AG09309 (cell line): ENCODE results near the gene AMPD2.

ENCODE experiments used
- DNase-seq: peaks from one replicate; pipeline ENCODE4 v3.0.0-alpha.2; 2010; ENCODE audit warnings: low read depth
- H3K4me3 ChIP-seq: 2 replicates; pipeline ENCODE4 v1.5.1; 2011; ENCODE audit warnings: mild to moderate bottlenecking, low read depth, low read length, moderate library complexity; ENCODE audit not compliant: control insufficient read depth
- CTCF ChIP-seq: IDR thresholded peaks from 2 replicates; pipeline ENCODE4 v1.5.1; 2011; ENCODE audit warnings: mild to moderate bottlenecking, low read depth, low read length, inconsistent platforms; ENCODE audit not compliant: insufficient read depth, control insufficient read depth; ENCODE audit errors: missing control alignments

AMPD2 gene

GRCh38 chr1:109584766-109585165, 34.9 kb upstream of the AMPD2 start:
- no peak for DNase-seq
- TF ChIP-seq CTCF: no peak

GRCh38 chr1:109586055-109586454, 33.6 kb upstream of the AMPD2 start:
- DNase-seq: no peak
- no peak overlapping the region for H3K4me3 ChIP-seq
- TF ChIP-seq CTCF: no peak

More at GRCh38 chr1:109584766-109585165, 34.9 kb upstream of the AMPD2 start:
- H3K4me3 ChIP-seq: no peak overlapping the region

- no peak overlapping the region for H3K4me3 ChIP-seq
- no peak for DNase-seq
- no peak for TF ChIP-seq CTCF
Measured at GRCh38 chr1:109589177-109589576, 30.5 kb upstream of the AMPD2 start.

GRCh38 chr1:109589679-109590078, 30.0 kb upstream of the AMPD2 start:
- no peak for DNase-seq
- H3K4me3 ChIP-seq: no peak overlapping the region
- TF ChIP-seq CTCF: no peak

- no peak for TF ChIP-seq CTCF
- H3K4me3 ChIP-seq: no peak overlapping the region
- no peak for DNase-seq
Measured at GRCh38 chr1:109592916-109593315, 26.7 kb upstream of the AMPD2 start.

GRCh38 chr1:109595531-109595930, 24.1 kb upstream of the AMPD2 start:
- TF ChIP-seq CTCF: no peak
- no peak for DNase-seq
- no peak overlapping the region for H3K4me3 ChIP-seq

- H3K4me3 ChIP-seq: no peak overlapping the region
- TF ChIP-seq CTCF: no peak
- DNase-seq: no peak
Measured at GRCh38 chr1:109598156-109598555, 21.5 kb upstream of the AMPD2 start.
